Transverse colon (tissue), 3 donors: ENCODE results near the gene NME5.

ENCODE experiments used
- CTCF ChIP-seq, 5 experiments: fragments of 200-600 bp in 3 of 5; fragments of 450-650 bp in 2 of 5; sonication (generic) in 3 of 5; IDR thresholded peaks; 1 replicate in 2 of 5; 2 replicates in 3 of 5; pipeline ENCODE4 v1.5.1; 2016 to 2017; ENCODE audit warnings: antibody characterized with exemption in 5 of 5, inconsistent platforms in 3 of 5, mild to moderate bottlenecking in 2 of 5, moderate library complexity in 1 of 5
- EP300 ChIP-seq: sonication (generic); formaldehyde crosslinking; IDR thresholded peaks from one replicate; pipeline ENCODE4 v1.6.1; 2017; ENCODE audit warnings: antibody characterized with exemption, low read depth
- POLR2A ChIP-seq: fragments of 450-650 bp; IDR thresholded peaks from one replicate; pipeline ENCODE4 v1.6.1; 2016; ENCODE audit warnings: antibody characterized with exemption, mild to moderate bottlenecking, moderate library complexity

GRCh38 chr5:138082033-138082432 lies 57.2 kb downstream of the NME5 start:
- TF ChIP-seq POLR2A (no peak), CTCF (IDR thresholded peaks at IDR 0.05) (no peak), EP300 (no peak)
